Measurements from ENCODE around the gene TUBAL3. TPM values are rescaled to one million over a fixed set of nuclear protein-coding genes. Genes with fewer than 3 reads are reported as not detected.
A peak's percentile ranks its signal among the peaks of the same experiment; 100 is the strongest.

Gene TUBAL3
- total RNA-seq, 1 donor from 2014 or later = 0.46 TPM

- Histone ChIP-seq H3K4me3 (ENCODE audit: low read depth, low read length) (no peak overlapping the region), H3K27me3 (ENCODE audit: control insufficient read depth, insufficient read depth, low read length) (no peaks in the 10 kb centered on the region), H3K36me3 (ENCODE audit: control insufficient read depth, insufficient read depth, low read length) (no peaks in the 10 kb centered on the region)
- no peak for DNase-seq (ENCODE audit: low read depth)
- peak; percentile 28 for TF ChIP-seq CTCF (IDR thresholded peaks at IDR 0.05; ENCODE audit: insufficient read depth, low read length, poor library complexity, severe bottlenecking)
These were observed 61.1 kb downstream of the TUBAL3 start for GRCh38 chr10:5343561-5343960.

Other genes with a start within 250 kb of the TUBAL3 start
- 0.21 TPM in 1 of 2 replicates, not detected in the other for gene AKR1C8, start 219.7 kb downstream of the TUBAL3 start, total RNA-seq
- gene AKR1C4, start 208.0 kb downstream of the TUBAL3 start, total RNA-seq = not detected in 2 replicates
- gene UCN3, start 39.9 kb downstream of the TUBAL3 start, total RNA-seq = not detected in 2 replicates
- gene NET1, start 7.7 kb upstream of the TUBAL3 start, total RNA-seq = 113 and 146 TPM in 2 replicates
- gene CALML5, start 94.7 kb upstream of the TUBAL3 start, total RNA-seq = 0.34 TPM in 1 of 2 replicates, not detected in the other
- gene CALML3, start 120.1 kb upstream of the TUBAL3 start, total RNA-seq = not detected in 2 replicates

Measured in kidney epithelial cell (primary cell).